Measurements from ENCODE around the gene EGF.
"Not testable (repeated sequence)": the region's sequence is repeated elsewhere in the genome, so short reads cannot be mapped to it uniquely, and the experiment has no call there.

EGF gene

GRCh38 chr4:109998867-109999584, 86.3 kb downstream of the EGF start:
- DNase-seq, result peak; percentile 11

GRCh38 chr4:109999585-109999912, 86.9 kb downstream of the EGF start:
- no peak for DNase-seq

DNA sequence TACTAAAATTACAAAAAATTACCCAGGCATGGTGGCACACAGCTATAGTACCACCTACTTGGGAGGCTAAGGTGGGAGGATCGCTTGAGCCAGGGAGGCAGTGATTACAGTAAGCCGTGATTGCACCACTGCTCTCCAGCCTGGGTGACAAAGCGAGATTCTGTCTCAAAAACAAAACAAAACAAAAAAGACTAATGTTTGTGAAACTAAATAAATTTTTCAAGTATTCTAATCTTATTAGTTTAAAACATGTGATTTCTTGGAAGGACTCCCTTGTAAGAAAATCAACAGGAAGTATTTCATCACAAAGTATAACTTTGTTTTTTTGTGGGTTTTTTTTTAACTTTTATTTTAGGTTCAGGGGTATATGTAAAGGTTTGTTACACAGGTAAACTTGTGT, 89.6 kb downstream of the EGF start:
- no peak for DNase-seq

DNA sequence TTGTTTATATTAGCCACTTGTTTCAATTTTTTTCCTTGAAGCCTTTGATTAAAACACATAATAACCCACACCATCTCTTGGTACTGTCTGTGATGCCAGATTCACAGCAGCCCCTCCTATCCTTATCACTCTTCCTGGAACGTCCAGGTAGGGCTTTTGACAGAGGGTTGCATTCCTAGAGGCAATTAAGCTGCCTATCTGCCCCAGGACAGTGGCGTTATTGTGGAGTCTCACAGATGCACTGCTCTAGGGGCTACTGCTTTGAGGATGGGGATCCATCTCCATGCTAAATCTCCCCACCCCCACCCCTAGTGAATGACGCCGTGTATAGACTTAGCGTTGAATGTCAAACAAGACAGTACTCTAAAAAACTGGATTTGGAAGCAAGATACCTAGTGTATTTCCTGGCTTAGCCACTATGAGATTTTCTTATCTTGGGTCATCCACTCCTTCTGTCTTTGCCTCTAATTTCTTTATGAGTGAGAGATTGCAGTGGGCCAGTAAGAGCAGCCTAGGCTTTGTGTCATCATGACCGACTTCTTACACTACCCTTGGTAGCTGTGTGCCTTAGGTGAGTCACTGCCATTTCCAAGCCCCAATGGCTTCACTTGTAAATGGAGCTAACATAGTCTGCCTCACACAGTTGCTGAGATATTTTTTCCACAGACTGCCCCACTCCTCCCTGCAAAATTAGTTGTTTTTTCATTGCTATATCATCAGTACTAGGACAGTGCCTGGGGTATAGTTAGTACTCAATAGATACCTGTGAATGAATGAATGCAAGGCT, 90.9 kb downstream of the EGF start:
- no peak for DNase-seq

DNA sequence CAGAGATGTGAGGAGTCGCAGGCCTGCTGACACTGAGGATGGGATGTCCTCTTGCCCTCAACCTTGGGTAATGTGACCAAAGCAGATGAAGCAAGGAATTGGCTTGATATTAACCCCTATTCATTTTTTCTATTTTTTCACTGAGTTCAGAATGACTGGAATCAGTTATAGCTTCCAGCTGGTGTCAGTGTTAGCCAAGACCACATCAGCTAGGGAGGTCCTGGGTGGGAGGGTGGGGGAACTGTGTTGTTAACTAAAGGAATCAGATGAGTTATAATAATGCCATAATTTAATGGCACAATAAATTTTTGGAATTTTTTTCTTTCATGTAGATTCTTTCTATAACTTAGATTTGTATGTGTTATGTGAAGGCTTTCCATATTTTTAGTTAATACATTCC, 91.9 kb downstream of the EGF start:
- DNase-seq, result no peak

GRCh38 chr4:110005461-110006056, 92.9 kb downstream of the EGF start:
- peak; percentile 7 for DNase-seq

- DNase-seq, result no peak
Observed at GRCh38 chr4:110007217-110007616, 94.5 kb downstream of the EGF start.

DNA sequence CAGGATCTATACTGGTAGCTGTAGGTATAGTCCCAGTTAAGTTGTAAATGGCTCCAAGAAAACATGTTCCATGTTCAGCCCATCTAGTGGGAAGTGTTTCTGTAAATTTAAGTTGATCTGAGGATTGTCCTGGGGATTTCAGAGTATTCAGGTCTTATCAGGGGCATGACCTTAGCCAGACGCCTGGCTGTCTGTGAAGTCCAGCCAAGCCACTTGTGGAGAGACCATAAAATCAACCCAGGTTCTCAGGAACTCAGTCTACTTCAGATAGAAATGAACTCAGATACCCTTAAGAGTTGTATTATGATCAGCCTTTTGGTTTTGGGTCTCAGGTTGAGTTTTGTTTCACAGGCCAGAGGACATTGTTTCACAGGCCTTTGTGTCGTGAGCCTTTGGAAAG, 95.9 kb downstream of the EGF start:
- DNase-seq, result no peak

DNA sequence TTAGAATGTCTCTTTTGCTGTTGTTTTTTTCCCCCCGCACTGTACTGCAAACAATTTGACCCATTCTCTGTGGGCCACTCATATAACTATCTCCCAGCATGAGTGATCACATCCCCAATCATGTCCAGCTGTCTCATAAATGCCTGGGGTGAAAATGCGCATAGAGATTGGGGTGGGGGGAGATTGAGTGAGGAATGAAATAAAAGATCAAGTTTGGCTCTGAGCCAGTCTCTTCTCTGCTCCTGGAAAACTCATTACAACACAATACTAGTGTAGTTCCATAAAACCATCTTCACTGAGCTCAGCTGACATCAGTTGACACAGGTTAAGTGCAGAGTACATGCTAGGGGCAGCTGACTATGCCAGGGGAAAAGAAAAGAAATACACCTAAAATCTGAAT, 96.9 kb downstream of the EGF start:
- no peak for DNase-seq

GRCh38 chr4:110010797-110011196, 98.1 kb downstream of the EGF start:
- DNase-seq, result no peak

DNA sequence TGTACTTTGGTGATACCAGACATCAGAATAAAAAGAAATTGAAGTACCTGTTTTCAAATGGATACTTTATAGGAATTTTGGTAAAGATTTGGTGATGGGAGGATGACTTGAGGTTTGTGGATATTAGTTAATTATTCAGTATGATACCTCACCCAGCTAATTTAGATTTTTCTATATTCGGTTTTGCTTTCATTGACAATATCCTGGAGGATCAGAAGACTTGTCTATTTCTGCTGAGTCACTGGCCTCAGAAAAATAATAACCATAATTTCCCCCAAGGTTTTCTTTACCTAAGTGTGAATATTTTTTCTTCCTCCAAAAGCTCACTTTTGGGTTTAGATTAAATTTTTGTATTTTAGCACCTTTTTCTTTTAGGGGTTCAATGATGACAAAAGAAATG, 100.2 kb downstream of the EGF start:
- no peak for DNase-seq

DNA sequence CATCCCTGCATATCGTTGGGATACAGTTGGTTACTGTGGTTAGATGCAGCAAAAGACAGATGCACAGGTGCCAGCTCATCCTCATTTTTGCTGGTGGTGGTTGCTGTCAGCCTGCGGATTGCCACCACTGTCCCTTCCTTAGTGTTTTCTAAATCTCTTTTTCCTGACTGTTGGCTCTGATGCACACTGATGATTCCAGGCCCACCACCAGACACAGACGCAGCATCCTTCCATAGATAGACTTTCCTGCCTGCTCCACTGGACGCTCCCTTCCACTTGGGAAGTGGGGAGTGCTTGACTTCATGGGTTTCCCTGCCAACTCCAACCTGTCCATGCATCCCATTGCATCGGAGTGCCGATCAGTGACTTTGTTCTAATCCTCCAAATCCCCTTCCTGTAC, 101.5 kb downstream of the EGF start:
- no peak for DNase-seq

GRCh38 chr4:110019153-110019552, 106.5 kb downstream of the EGF start:
- DNase-seq, result no peak

DNA sequence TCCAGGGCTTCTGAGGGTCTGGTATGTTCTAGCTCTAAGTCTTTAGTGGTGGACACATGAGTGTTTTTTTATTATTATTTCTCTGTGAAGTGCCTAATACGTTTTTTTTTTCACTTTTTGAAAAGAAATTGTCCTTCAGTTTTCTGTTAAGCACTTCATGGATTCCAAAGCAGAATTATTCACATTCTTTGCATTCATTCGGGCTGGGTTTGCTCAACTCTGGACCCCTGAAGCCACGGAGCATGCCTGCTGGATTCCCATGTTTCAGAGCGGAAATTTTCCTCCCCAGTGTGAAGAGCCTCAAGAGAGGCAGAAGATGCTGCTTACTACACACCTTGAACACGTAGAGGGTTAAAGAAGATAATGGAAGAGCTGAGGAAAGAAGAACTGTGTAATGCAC, 107.5 kb downstream of the EGF start:
- DNase-seq, result no peak

DNA sequence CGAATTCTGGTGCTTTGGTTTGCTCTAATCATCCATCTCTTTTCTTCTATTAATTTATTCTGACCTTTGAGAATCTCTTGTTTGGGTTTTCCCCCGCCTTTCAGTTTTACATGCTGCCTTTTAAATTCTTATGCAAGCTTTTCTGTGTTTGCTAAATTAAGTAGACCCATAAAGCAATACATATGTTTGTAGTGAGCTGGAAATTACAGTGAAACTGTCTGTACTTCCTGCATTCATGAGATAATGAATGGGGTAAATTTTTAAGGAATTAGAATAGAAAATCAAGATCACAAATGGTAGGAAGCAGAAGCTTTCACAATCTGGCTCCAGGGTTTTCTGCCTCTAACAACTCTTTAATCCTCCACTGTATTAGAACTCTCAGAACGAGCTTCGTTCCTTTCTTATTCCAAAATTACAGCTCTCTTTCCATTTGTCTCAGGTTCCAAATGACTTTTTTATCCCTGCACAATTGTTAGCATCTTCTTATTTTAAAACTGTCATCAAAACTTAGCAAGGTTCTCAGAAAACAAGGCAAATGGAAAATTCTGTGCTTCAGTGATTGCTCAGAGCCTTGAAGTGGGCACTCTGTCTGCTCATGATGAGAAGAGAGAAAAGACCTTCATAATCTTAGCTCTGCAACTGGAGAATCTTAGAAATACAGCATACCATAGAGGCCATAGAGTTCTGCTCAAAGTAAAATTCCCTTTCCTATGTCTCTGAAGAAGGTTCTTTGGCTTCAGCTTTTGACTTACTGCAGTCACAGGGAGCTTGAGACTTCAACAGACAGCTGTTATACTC, 108.2 kb downstream of the EGF start:
- no peak for DNase-seq

DNA sequence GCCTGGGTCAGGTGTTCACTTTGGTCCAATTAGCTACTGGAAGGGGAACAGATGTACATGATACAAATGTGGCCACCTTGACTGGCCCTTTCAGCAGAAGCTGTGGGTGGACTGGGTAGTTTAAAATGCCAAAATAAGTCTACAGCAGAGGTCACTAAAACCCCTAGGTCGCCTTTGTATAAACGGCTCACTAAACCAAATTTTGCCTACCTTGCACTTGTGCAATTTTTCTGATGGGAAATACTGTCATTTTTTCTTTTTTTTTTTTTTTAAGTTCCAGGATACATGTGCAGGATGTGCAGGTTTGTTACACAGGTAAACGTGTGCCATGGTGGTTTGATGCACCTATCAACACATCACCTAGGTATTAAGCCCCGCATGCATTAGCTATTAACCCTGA, 109.8 kb downstream of the EGF start:
- DNase-seq, result no peak

- DNase-seq, result no peak
Observed at GRCh38 chr4:110025056-110025455, 112.4 kb downstream of the EGF start.

GRCh38 chr4:110025718-110026117, 113.0 kb downstream of the EGF start:
- no peak for DNase-seq

DNA sequence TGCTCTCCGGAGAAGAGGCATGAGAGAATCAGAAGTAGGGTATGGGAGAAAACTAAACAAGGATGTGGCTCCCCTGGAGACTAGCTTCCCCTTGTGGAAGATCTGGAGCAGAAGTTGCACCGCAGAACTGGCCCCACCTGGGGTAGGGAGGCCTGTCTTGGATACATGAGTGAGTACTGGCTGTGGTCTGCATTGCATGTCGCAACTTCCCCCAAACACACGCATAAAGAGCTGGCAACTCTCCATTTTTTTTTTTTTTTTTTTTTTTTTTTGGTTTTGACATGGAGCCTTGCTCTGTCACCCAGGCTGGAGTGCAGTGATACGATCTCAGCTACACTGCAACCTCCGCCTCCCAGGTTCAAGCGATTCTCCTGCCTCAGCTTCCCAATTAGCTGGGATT, 119.9 kb downstream of the EGF start:
- DNase-seq, result peak; percentile 84

DNA sequence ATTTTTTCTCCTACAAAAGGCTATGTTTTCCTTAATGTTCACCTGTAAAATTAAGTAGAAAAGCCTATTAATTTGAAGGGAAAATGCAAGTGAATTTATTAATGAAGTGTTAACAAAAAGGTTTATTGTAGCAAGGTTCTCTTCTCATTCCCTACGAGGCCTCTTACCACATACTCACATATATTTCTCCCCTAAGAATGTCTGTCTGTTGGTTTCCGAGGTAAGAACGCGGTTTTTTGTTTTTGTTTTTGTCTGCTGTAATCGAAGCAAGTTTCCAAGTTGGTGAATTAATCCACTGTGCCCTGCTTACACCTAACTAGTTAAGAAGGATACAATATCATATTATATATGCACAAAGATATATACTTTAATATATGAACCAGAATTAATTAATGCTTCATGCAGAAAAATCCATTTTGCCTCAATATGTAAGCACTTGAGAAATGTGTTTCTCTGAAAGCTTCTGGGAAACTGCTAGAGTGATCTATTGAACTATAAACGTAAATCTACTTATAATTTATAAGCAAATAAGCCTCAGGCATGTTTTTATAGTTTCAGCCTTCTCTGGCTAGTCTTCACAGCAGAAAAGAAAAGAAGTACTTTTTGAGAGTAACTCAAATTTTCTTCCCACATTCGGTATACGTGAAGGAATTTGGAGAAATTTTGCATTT, 120.8 kb downstream of the EGF start:
- no peak for DNase-seq

- peak; percentile 45 for DNase-seq
Observed at GRCh38 chr4:110034026-110034393, 121.3 kb downstream of the EGF start.

DNA sequence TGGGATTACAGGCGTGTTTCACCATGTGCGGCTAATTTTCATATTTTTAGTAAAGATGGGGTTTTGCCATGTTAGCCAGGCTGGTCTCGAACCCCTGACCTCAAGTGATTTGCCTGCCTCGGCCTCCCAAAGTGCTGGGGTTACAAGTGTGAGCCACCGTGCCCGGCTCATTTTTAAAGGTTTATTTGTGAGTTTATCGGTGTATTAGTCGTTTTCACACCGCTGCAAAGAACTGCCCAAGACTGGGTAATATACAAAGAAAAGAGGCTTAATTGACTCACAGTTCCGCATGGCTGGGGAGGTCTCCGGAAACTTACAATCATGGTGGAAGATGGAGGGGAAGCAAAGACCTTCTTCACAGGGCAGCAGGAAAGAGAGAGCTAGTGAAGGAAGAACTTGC, 126.5 kb downstream of the EGF start:
- DNase-seq, result not testable (repeated sequence)

DNA sequence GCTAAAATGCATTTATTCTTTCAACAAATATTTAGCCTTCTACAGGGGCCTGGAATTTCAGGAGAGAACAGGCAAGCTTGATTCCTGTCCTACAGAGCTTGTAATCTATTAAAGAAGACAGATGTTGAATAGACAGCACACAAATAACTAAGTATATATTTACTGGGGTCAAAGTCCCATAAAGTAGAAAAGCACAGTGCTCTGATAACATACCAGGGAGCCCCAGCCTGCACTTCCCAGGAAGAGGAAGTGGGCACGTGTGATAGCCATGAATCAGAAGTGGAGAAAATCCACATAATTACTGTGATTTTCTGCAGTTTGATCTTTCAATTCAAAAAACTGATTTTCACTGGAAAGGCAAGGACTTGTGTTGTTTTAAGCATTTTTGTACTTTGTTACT, 129.1 kb downstream of the EGF start:
- no peak for DNase-seq
